Endothelial cell of hepatic sinusoid (primary cell): ENCODE results near the gene SDR42E2.

Experiments used
- in situ Hi-C: cut with HindIII; loops from 2 replicates; pipeline ENCODE4 v1.10.0; 2017; ENCODE audit warnings: low sequenced_read_pairs

SDR42E2 gene

DNA sequence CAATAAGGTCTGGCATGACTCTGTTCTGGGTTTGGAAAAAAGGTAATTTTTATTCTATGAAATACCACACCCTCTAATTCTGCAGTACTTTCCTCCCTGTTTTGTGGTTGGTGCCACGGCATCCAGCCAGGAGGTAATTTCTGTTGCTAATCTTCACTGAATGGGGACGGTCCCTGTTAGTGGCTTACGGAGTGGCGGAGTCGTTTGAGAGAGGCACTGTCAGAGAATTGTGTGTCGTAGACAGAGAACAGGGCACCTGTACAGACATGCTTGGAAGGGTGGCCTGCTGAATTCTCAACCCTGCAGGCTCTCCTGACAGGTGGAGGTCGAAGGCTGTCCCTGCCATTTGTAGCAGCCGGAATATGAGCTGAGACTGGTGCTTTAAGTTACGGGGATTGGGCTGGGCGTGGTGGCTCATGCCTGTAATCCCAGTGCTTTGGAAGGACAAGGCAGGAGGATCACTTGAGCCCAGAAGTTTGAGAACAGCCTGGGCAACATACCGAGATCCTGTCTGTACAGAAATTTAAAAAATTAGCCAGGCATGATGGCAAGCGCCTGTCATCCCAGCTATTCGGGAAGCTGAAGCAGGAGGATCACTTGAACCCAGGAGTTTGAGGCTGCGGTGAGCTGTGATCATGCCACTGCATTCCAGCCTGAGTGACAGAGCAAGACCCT is 77.0 kb downstream of the SDR42E2 start:
- in situ Hi-C loops: no loop called here

DNA sequence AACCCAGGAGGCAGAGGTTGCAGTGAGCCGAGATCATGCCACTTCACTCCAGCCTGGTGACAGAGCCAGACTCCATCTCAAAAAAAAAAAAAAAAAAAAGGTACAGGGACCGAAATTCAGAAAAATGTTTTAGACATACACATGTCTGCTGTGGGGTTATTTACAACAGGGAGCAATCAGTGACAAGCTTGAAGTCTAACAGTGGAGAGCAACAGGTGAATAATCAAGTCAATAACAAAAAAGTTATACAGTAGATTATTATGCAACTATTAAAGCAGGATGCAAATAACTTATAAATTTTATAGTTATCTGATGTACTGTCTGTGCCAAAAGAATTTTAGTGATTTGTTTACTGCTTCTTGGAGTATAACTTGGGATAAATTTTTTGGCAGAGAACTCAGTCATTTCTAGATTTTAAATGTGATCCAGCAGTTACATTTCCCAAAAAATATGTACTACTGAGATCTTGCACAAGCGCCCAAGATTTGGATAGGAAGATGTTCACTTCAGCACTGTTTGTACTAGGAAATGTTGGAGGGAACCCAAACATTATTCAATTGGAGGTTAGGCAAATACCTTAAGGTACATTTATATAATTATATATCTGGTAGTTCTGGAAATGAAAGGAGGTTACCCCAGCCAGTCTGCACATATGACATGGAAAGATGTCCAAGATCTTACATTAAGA is 77.9 kb downstream of the SDR42E2 start:
- in situ Hi-C loops: no loop called here
